Trophoblast cell (in vitro differentiated cells and primary cell): Measurements from ENCODE around the gene FAM120A.

Experiments used
- DNase-seq, 2 donors: peaks; one replicate each; pipeline ENCODE4 v3.0.0-alpha.2; 2016
- H2AFZ ChIP-seq: 2 replicates; pipeline ENCODE4 v1.6.1; 2013; ENCODE audit warnings: low read length, moderate library complexity, mild to moderate bottlenecking; ENCODE audit not compliant: insufficient read depth, poor library complexity
- H2AK5ac ChIP-seq: 2 replicates; pipeline ENCODE4 v1.6.1; 2013; ENCODE audit warnings: mild to moderate bottlenecking, low read length
- H2BK120ac ChIP-seq: 2 replicates; pipeline ENCODE4 v1.6.1; 2013; ENCODE audit warnings: low read length, mild to moderate bottlenecking, moderate library complexity; ENCODE audit not compliant: insufficient read depth, poor library complexity
- H2BK12ac ChIP-seq: 2 replicates; pipeline ENCODE4 v1.6.1; 2013; ENCODE audit warnings: mild to moderate bottlenecking, low read length, moderate library complexity
- H2BK5ac ChIP-seq: 2 replicates; pipeline ENCODE4 v1.6.1; 2013; ENCODE audit warnings: low read length, low read depth, moderate library complexity, mild to moderate bottlenecking; ENCODE audit not compliant: poor library complexity
- H3K14ac ChIP-seq: 2 replicates; pipeline ENCODE4 v1.6.1; 2013; ENCODE audit warnings: mild to moderate bottlenecking, low read length
- H3K18ac ChIP-seq: 2 replicates; pipeline ENCODE4 v1.6.1; 2013; ENCODE audit warnings: mild to moderate bottlenecking, low read length
- H3K23ac ChIP-seq: 2 replicates; pipeline ENCODE4 v1.6.1; 2013; ENCODE audit warnings: low read length
- H3K27ac ChIP-seq: 2 replicates; pipeline ENCODE4 v1.5.1; 2013; ENCODE audit warnings: low read depth, mild to moderate bottlenecking, inconsistent platforms, low read length, moderate library complexity
- H3K27me3 ChIP-seq: 2 replicates; pipeline ENCODE4 v1.6.1; 2013; ENCODE audit warnings: inconsistent platforms, mild to moderate bottlenecking, low read length, moderate library complexity; ENCODE audit not compliant: insufficient read depth
- H3K36me3 ChIP-seq, 2 experiments: 1 replicate in 1 of 2; 2 replicates in 1 of 2; pipeline ENCODE4 v1.6.1; 2013; ENCODE audit warnings: low read length in 2 of 2, mild to moderate bottlenecking in 2 of 2, moderate library complexity in 1 of 2; ENCODE audit not compliant: insufficient read depth in 2 of 2, control insufficient read depth in 1 of 2
- H3K4ac ChIP-seq: 2 replicates; pipeline ENCODE4 v1.6.1; 2013; ENCODE audit warnings: low read depth, mild to moderate bottlenecking, low read length, moderate library complexity
- H3K4me1 ChIP-seq, 2 experiments: 1 replicate in 1 of 2; 2 replicates in 1 of 2; pipeline ENCODE4 v1.6.1; 2013; ENCODE audit warnings: low read length in 2 of 2, mild to moderate bottlenecking in 2 of 2, moderate library complexity in 1 of 2; ENCODE audit not compliant: insufficient read depth in 2 of 2, control insufficient read depth in 1 of 2
- H3K4me2 ChIP-seq: 2 replicates; pipeline ENCODE4 v1.6.1; 2013; ENCODE audit warnings: inconsistent platforms, mild to moderate bottlenecking, low read length, moderate library complexity
- H3K4me3 ChIP-seq: 2 replicates; pipeline ENCODE4 v1.5.1; 2013; ENCODE audit warnings: mild to moderate bottlenecking, low read depth, low read length, inconsistent platforms
- H3K79me1 ChIP-seq: one replicate; pipeline ENCODE4 v1.6.1; 2013; ENCODE audit warnings: low read length
- H3K79me2 ChIP-seq: 2 replicates; pipeline ENCODE4 v1.6.1; 2013; ENCODE audit warnings: low read length, mild to moderate bottlenecking; ENCODE audit not compliant: control insufficient read depth, insufficient read depth, poor library complexity
- H3K9ac ChIP-seq: 2 replicates; pipeline ENCODE4 v1.6.1; 2013; ENCODE audit warnings: mild to moderate bottlenecking, low read length
- H3K9me3 ChIP-seq: 2 replicates; pipeline ENCODE4 v1.6.1; 2013; ENCODE audit warnings: low read depth, mild to moderate bottlenecking, control low read depth, inconsistent platforms, low read length; ENCODE audit not compliant: insufficient read depth
- H4K12ac ChIP-seq: 2 replicates; pipeline ENCODE4 v1.6.1; 2013; ENCODE audit warnings: low read depth, mild to moderate bottlenecking, low read length, moderate library complexity
- H4K8ac ChIP-seq: 2 replicates; pipeline ENCODE4 v1.6.1; 2013; ENCODE audit warnings: low read depth, mild to moderate bottlenecking, low read length, moderate library complexity
- H4K91ac ChIP-seq: one replicate; pipeline ENCODE4 v1.6.1; 2013; ENCODE audit warnings: low read depth, mild to moderate bottlenecking, low read length, moderate library complexity
- WGBS: extraction: QIAGEN DNeasy Blood & Tissue Kit; methylation state at CpG from one replicate; pipeline ENCODE4 v1.1.7; 2013; ENCODE audit warnings: missing lambda C conversion rate; ENCODE audit not compliant: insufficient read length, insufficient coverage; ENCODE audit errors: extremely low coverage; 5-methylcytosine and 5-hydroxymethylcytosine counted together

Gene FAM120A

DNA sequence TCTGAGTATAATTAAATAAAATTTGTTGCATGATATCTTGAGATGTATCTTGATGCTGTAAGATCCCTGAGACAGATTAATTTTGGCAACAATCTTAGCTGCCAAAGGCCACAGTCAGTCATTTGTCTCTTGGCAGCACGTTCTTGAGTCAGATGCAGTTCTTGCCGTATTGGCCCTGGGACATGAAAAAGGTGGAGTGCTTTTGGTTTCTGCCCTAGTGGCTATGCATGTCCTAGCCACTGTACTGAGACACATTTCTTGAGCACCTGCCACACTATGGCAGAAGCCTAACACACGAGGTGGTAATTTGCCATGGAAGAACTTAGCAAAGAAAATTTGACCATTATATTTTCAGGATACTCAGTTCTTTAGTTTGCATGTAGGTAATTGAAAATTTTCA, 79.9 kb downstream of the FAM120A start:
- H3K9me3 ChIP-seq, result peaks cover 2% of the 10 kb centered on the region
- H3K4ac ChIP-seq, result no peak overlapping the region
- no peak overlapping the region for H3K9ac ChIP-seq
- WGBS, result no CpG with 5 or more reads among the region's 3 CpGs
- H3K18ac ChIP-seq, result no peak overlapping the region
- no peaks in the 10 kb centered on the region for H3K27me3 ChIP-seq
- H3K36me3 ChIP-seq, result peaks cover 25 to 38% of the 10 kb centered on the region in 2 experiments
- no peak overlapping the region for H3K14ac ChIP-seq
- no peak overlapping the region for H2BK12ac ChIP-seq
- H3K4me1 ChIP-seq, result no peaks in the 10 kb centered on the region
- no peak overlapping the region for H2BK120ac ChIP-seq
- H3K79me2 ChIP-seq, result peaks cover 1% of the 10 kb centered on the region
- no peak overlapping the region for H3K4me3 ChIP-seq
- no peak overlapping the region for H2AK5ac ChIP-seq
- no peak overlapping the region for H4K8ac ChIP-seq
- no peaks in the 10 kb centered on the region for H3K79me1 ChIP-seq
- no peak overlapping the region for H2BK5ac ChIP-seq
- no peak overlapping the region for H2AFZ ChIP-seq
- H4K91ac ChIP-seq, result no peak overlapping the region
- no peak overlapping the region for H3K4me2 ChIP-seq
- H3K23ac ChIP-seq, result no peak overlapping the region
- no peak overlapping the region for H3K27ac ChIP-seq
- no peak for DNase-seq
- no peak overlapping the region for H4K12ac ChIP-seq

- H3K27me3 ChIP-seq, result no peaks in the 10 kb centered on the region
- no peak for DNase-seq
- no peak overlapping the region for H4K91ac ChIP-seq
- no peaks in the 10 kb centered on the region for H3K79me1 ChIP-seq
- H3K18ac ChIP-seq, result no peak overlapping the region
- peaks cover 2% of the 10 kb centered on the region for H3K9me3 ChIP-seq
- H2BK5ac ChIP-seq, result no peak overlapping the region
- H3K14ac ChIP-seq, result no peak overlapping the region
- no peak overlapping the region for H3K4me2 ChIP-seq
- no peak overlapping the region for H4K12ac ChIP-seq
- H3K36me3 ChIP-seq, result peaks cover 25 to 40% of the 10 kb centered on the region in 2 experiments
- no peak overlapping the region for H4K8ac ChIP-seq
- peaks cover 1% of the 10 kb centered on the region for H3K79me2 ChIP-seq
- no peak overlapping the region for H2AK5ac ChIP-seq
- no peak overlapping the region for H2BK12ac ChIP-seq
- no peak overlapping the region for H3K9ac ChIP-seq
- no peaks in the 10 kb centered on the region for H3K4me1 ChIP-seq
- H3K4ac ChIP-seq, result no peak overlapping the region
- no peak overlapping the region for H3K27ac ChIP-seq
- H3K4me3 ChIP-seq, result no peak overlapping the region
- no peak overlapping the region for H3K23ac ChIP-seq
- H2AFZ ChIP-seq, result no peak overlapping the region
- no CpG with 5 or more reads among the region's 8 CpGs for WGBS
- no peak overlapping the region for H2BK120ac ChIP-seq
Measured at GRCh38 chr9:93532141-93532540, 80.7 kb downstream of the FAM120A start.

DNA sequence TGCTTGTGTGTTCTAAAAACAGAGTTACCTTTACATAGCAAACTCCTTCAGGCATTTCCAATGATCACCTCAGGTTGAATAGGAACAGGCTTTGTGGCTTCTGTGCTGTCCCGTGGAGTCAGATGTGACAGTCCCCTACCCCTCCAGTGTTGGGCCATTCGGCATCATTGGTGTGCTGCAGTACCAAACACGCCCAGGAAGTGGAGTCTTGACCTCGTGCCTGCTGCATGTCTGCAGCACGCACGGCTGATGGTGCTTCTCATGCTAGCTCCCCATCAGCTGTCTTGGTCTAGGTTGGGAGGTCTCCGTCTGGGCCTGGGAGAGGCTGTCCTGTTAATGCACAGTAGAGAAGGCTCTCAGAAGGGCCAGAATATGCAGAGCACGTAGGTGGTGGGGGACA, 82.4 kb downstream of the FAM120A start:
- Histone ChIP-seq H3K14ac (no peak overlapping the region), H3K36me3 (peaks cover 21 to 34% of the 10 kb centered on the region in 2 experiments), H2BK5ac (no peak overlapping the region), H3K79me2 (peaks cover 1% of the 10 kb centered on the region), H4K91ac (no peak overlapping the region), H2AK5ac (no peak overlapping the region), H2AFZ (no peak overlapping the region), H3K4me2 (no peak overlapping the region), H2BK120ac (no peak overlapping the region), H2BK12ac (no peak overlapping the region), H3K27me3 (no peaks in the 10 kb centered on the region), H3K9ac (no peak overlapping the region), H3K4me1 (no peaks in the 10 kb centered on the region), H3K79me1 (no peaks in the 10 kb centered on the region), H3K9me3 (peaks cover 2% of the 10 kb centered on the region), H3K4me3 (no peak overlapping the region), H4K12ac (no peak overlapping the region), H3K27ac (no peak overlapping the region), H3K23ac (no peak overlapping the region), H3K18ac (peak overlapping the region; percentile 86), H4K8ac (no peak overlapping the region), H3K4ac (no peak overlapping the region)
- WGBS, result no CpG with 5 or more reads among the region's 8 CpGs
- DNase-seq, result no peak

- no peak overlapping the region for H3K23ac ChIP-seq
- no peak overlapping the region for H3K14ac ChIP-seq
- peaks cover 2% of the 10 kb centered on the region for H3K9me3 ChIP-seq
- no peak overlapping the region for H3K4me3 ChIP-seq
- no peak overlapping the region for H2AK5ac ChIP-seq
- H3K27ac ChIP-seq, result no peak overlapping the region
- H2BK12ac ChIP-seq, result no peak overlapping the region
- H3K4me2 ChIP-seq, result no peak overlapping the region
- no peaks in the 10 kb centered on the region for H3K27me3 ChIP-seq
- peak in 1 of 2 donors; percentile 13 for DNase-seq
- peaks cover 1% of the 10 kb centered on the region for H3K79me2 ChIP-seq
- H3K9ac ChIP-seq, result no peak overlapping the region
- H4K12ac ChIP-seq, result no peak overlapping the region
- no peak overlapping the region for H4K8ac ChIP-seq
- H3K4ac ChIP-seq, result no peak overlapping the region
- H3K18ac ChIP-seq, result no peak overlapping the region
- H2BK5ac ChIP-seq, result no peak overlapping the region
- H3K4me1 ChIP-seq, result no peaks in the 10 kb centered on the region
- no CpG with 5 or more reads among the region's 4 CpGs for WGBS
- H2BK120ac ChIP-seq, result no peak overlapping the region
- H3K79me1 ChIP-seq, result no peaks in the 10 kb centered on the region
- no peak overlapping the region for H2AFZ ChIP-seq
- no peak overlapping the region for H4K91ac ChIP-seq
- peaks cover 22 to 34% of the 10 kb centered on the region in 2 experiments for H3K36me3 ChIP-seq
Measured at GRCh38 chr9:93536167-93536566, 84.7 kb downstream of the FAM120A start.
